OCI-M2 (cell line): ENCODE results near the gene CBFA2T3.

ENCODE experiments used
- DNase-seq: peaks from one replicate; lab custom pipeline; 2025; ENCODE audit not compliant: unreplicated experiment; lab: John Stamatoyannopoulos, UW

CBFA2T3 gene

GRCh38 chr16:88964636-88965035 is 12.4 kb downstream of the CBFA2T3 start:
- DNase-seq, result no peak

- DNase-seq, result no peak
These were observed 13.4 kb downstream of the CBFA2T3 start for GRCh38 chr16:88963583-88963982.

GRCh38 chr16:88962478-88963152 is 14.4 kb downstream of the CBFA2T3 start:
- DNase-seq, result no peak

- no peak for DNase-seq
These were observed 16.0 kb downstream of the CBFA2T3 start for GRCh38 chr16:88961011-88961410.

GRCh38 chr16:88960516-88960915 is 16.5 kb downstream of the CBFA2T3 start:
- no peak for DNase-seq

- DNase-seq, result no peak
These were observed 18.0 kb downstream of the CBFA2T3 start for GRCh38 chr16:88959022-88959421.

- DNase-seq, result no peak
These were observed 19.0 kb downstream of the CBFA2T3 start for GRCh38 chr16:88957887-88958577.

- no peak for DNase-seq
These were observed 19.6 kb downstream of the CBFA2T3 start for GRCh38 chr16:88957433-88957767.

GRCh38 chr16:88956546-88957432 is 20.2 kb downstream of the CBFA2T3 start:
- no peak for DNase-seq

- DNase-seq, result no peak
These were observed 21.1 kb downstream of the CBFA2T3 start for GRCh38 chr16:88955906-88956305.

- DNase-seq, result no peak
These were observed 23.9 kb downstream of the CBFA2T3 start for GRCh38 chr16:88953003-88953690.

- DNase-seq, result no peak
These were observed 25.0 kb downstream of the CBFA2T3 start for GRCh38 chr16:88951989-88952388.

- DNase-seq, result no peak
These were observed 25.5 kb downstream of the CBFA2T3 start for GRCh38 chr16:88951501-88951900.

GRCh38 chr16:88948781-88949490 is 28.1 kb downstream of the CBFA2T3 start:
- DNase-seq, result no peak

- no peak for DNase-seq
These were observed 31.5 kb downstream of the CBFA2T3 start for GRCh38 chr16:88945473-88945872.

- no peak for DNase-seq
These were observed 33.3 kb downstream of the CBFA2T3 start for GRCh38 chr16:88943741-88944140.

GRCh38 chr16:88943131-88943664 is 33.8 kb downstream of the CBFA2T3 start:
- no peak for DNase-seq

GRCh38 chr16:88941913-88942909 is 34.8 kb downstream of the CBFA2T3 start:
- DNase-seq, result no peak
